Activated CD4-positive, alpha-beta T cell treated with anti-CD3 and anti-CD28 coated beads, Interleukin-2, amount 10 ng/mL, durations not matched to agents 7 days and 5 days (primary cell): Measurements from ENCODE around the gene RPL18. TPM values are rescaled to one million over a fixed set of nuclear protein-coding genes. Genes with fewer than 3 reads are reported as not detected.

Experiments used
- CTCF ChIA-PET: fragments of 350-600 bp; sonication (Branson Sonifier 250); formaldehyde crosslinking; loops from one replicate; lab custom pipeline; 2021; ENCODE audit warnings: antibody characterized with exemption; lab: Charles Lee
- POLR2A ChIA-PET: fragments of 350-600 bp; sonication (Branson Sonifier 250); formaldehyde crosslinking; loops from one replicate; lab custom pipeline; 2021; ENCODE audit warnings: antibody characterized with exemption; lab: Charles Lee
- DNase-seq: peaks from one replicate; pipeline ENCODE4 v3.0.0-alpha.2; 2020
- H3K27ac Mint-ChIP-seq: one replicate; pipeline ENCODE4 v1.8.0; 2021; ENCODE audit warnings: mild to moderate bottlenecking, moderate library complexity, mixed read lengths
- H3K27me3 Mint-ChIP-seq: one replicate; pipeline ENCODE4 v1.8.0; 2021; ENCODE audit warnings: mixed read lengths
- H3K36me3 Mint-ChIP-seq: one replicate; pipeline ENCODE4 v1.8.0; 2021; ENCODE audit warnings: low read depth, mixed read lengths
- H3K4me1 Mint-ChIP-seq: one replicate; pipeline ENCODE4 v1.8.0; 2021; ENCODE audit warnings: mixed read lengths
- H3K4me3 Mint-ChIP-seq: one replicate; pipeline ENCODE4 v1.8.0; 2021; ENCODE audit warnings: mild to moderate bottlenecking, moderate library complexity, mixed read lengths
- H3K9me3 Mint-ChIP-seq: one replicate; pipeline ENCODE4 v1.8.0; 2021; ENCODE audit warnings: mixed read lengths
- total RNA-seq, 2 experiments: library from RNA; stranded (reverse); gene quantifications; one replicate each; pipeline ENCODE4 v1.2.3, GENCODE V29; 2021

The RPL18 gene
- total RNA-seq, 2 experiments from 2014 or later = 1,477 to 1,601 TPM

GRCh38 chr19:48575931-48576622, 42.9 kb downstream of the RPL18 start:
- ChIA-PET POLR2A (no interaction called here), CTCF (interaction anchor here (0.5 to 1.2 kb wide), 3 partner anchors 12 to 49 kb away, joined by 3 to 5 read pairs (median 4); no protein-coding TSS in a partner anchor)
- H3K4me3 Mint-ChIP-seq = no peak overlapping the region
- H3K27ac Mint-ChIP-seq = no peak overlapping the region
- DNase-seq = no peak
- no peaks in the 10 kb centered on the region for H3K36me3 Mint-ChIP-seq
- no peaks in the 10 kb centered on the region for H3K27me3 Mint-ChIP-seq
- no peaks in the 10 kb centered on the region for H3K9me3 Mint-ChIP-seq
- H3K4me1 Mint-ChIP-seq = no peaks in the 10 kb centered on the region

GRCh38 chr19:48573163-48573505, 45.8 kb downstream of the RPL18 start:
- no peaks in the 10 kb centered on the region for H3K36me3 Mint-ChIP-seq
- H3K4me1 Mint-ChIP-seq = no peaks in the 10 kb centered on the region
- ChIA-PET POLR2A (no interaction called here), CTCF (interaction anchor here (0.6 to 1.9 kb wide), 3 partner anchors 11 to 1285 kb away, joined by 3 to 6 read pairs (median 4); no protein-coding TSS in a partner anchor)
- no peak for DNase-seq
- H3K4me3 Mint-ChIP-seq = no peak overlapping the region
- peaks cover 2% of the 10 kb centered on the region for H3K27me3 Mint-ChIP-seq
- H3K9me3 Mint-ChIP-seq = no peaks in the 10 kb centered on the region
- no peak overlapping the region for H3K27ac Mint-ChIP-seq

GRCh38 chr19:48571378-48572162, 47.4 kb downstream of the RPL18 start:
- H3K4me3 Mint-ChIP-seq = no peak overlapping the region
- peaks cover 4% of the 10 kb centered on the region for H3K27me3 Mint-ChIP-seq
- H3K36me3 Mint-ChIP-seq = no peaks in the 10 kb centered on the region
- no peaks in the 10 kb centered on the region for H3K9me3 Mint-ChIP-seq
- CTCF ChIA-PET = interaction anchor here (0.6 kb wide), 1 partner anchor 218 kb away, joined by 3 read pairs; no protein-coding TSS in a partner anchor
- POLR2A ChIA-PET = no interaction called here
- H3K4me1 Mint-ChIP-seq = no peaks in the 10 kb centered on the region
- H3K27ac Mint-ChIP-seq = no peak overlapping the region
- DNase-seq = no peak

- no peak for DNase-seq
- no peaks in the 10 kb centered on the region for H3K4me1 Mint-ChIP-seq
- POLR2A ChIA-PET = no interaction called here
- H3K9me3 Mint-ChIP-seq = no peaks in the 10 kb centered on the region
- H3K27me3 Mint-ChIP-seq = peaks cover 4% of the 10 kb centered on the region
- no peak overlapping the region for H3K27ac Mint-ChIP-seq
- CTCF ChIA-PET = no interaction called here
- no peaks in the 10 kb centered on the region for H3K36me3 Mint-ChIP-seq
- H3K4me3 Mint-ChIP-seq = no peak overlapping the region
These were observed 49.2 kb downstream of the RPL18 start for GRCh38 chr19:48569814-48570213.

- no peaks in the 10 kb centered on the region for H3K4me1 Mint-ChIP-seq
- H3K27ac Mint-ChIP-seq = no peak overlapping the region
- POLR2A ChIA-PET = no interaction called here
- peaks cover 4% of the 10 kb centered on the region for H3K27me3 Mint-ChIP-seq
- no peaks in the 10 kb centered on the region for H3K36me3 Mint-ChIP-seq
- H3K9me3 Mint-ChIP-seq = no peaks in the 10 kb centered on the region
- no peak for DNase-seq
- H3K4me3 Mint-ChIP-seq = no peak overlapping the region
- CTCF ChIA-PET = interaction anchor here (0.7 to 1.3 kb wide), 3 partner anchors 12 to 16 kb away, joined by 3 to 6 read pairs (median 4); no protein-coding TSS in a partner anchor
These were observed 50.6 kb downstream of the RPL18 start for GRCh38 chr19:48568345-48568886.

Other genes with a start within 250 kb of the RPL18 start
- 10 to 100 TPM; 69.6 to 81.6 TPM for gene KDELR1, start 227.6 kb downstream of the RPL18 start, total RNA-seq
- gene GRIN2D, start 225.5 kb downstream of the RPL18 start, total RNA-seq = under 1 TPM; 0.04 to 0.20 TPM
- 10 to 100 TPM; 31.0 to 35.2 TPM for gene GRWD1, start 173.2 kb downstream of the RPL18 start, total RNA-seq
- 1 to 10 TPM in 1 of 2 experiments, under 1 TPM in 1; 0.87 to 1.0 TPM for gene KCNJ14, start 163.6 kb downstream of the RPL18 start, total RNA-seq
- 10 to 100 TPM; 43.2 to 50.7 TPM for gene CYTH2, start 149.8 kb downstream of the RPL18 start, total RNA-seq
- 1 to 10 TPM; 3.7 to 5.1 TPM for gene LMTK3, start 107.3 kb downstream of the RPL18 start, total RNA-seq
- under 1 TPM; 0.21 to 0.30 TPM for gene SULT2B1, start 67.0 kb downstream of the RPL18 start, total RNA-seq
- not detected for gene SPACA4, start 12.4 kb downstream of the RPL18 start, total RNA-seq
- gene FAM83E, start 4.1 kb downstream of the RPL18 start, total RNA-seq = 1 to 10 TPM; 2.5 TPM
- gene SPHK2, start 328 bp upstream of the RPL18 start, total RNA-seq = 10 to 100 TPM; 28.2 to 33.6 TPM
- 10 to 100 TPM; 24.1 to 25.8 TPM for gene DBP, start 18.2 kb upstream of the RPL18 start, total RNA-seq
- 10 to 100 TPM; 10.1 to 10.8 TPM for gene CA11, start 27.0 kb upstream of the RPL18 start, total RNA-seq
- 1 to 10 TPM; 1.0 to 1.4 TPM for gene NTN5, start 53.8 kb upstream of the RPL18 start, total RNA-seq
- not detected for gene FUT2, start 76.8 kb upstream of the RPL18 start, total RNA-seq
- 1 to 10 TPM; 1.1 to 1.5 TPM for gene MAMSTR, start 100.5 kb upstream of the RPL18 start, total RNA-seq
- under 1 TPM; 0.31 to 0.50 TPM for gene RASIP1, start 121.4 kb upstream of the RPL18 start, total RNA-seq
- under 1 TPM in 1 of 2 experiments, not detected in 1; 0.10 TPM for gene IZUMO1, start 127.7 kb upstream of the RPL18 start, total RNA-seq
- gene FUT1, start 133.5 kb upstream of the RPL18 start, total RNA-seq = under 1 TPM; 0.10 to 0.23 TPM
- gene FGF21, start 136.3 kb upstream of the RPL18 start, total RNA-seq = not detected
- gene BCAT2, start 191.9 kb upstream of the RPL18 start, total RNA-seq = 10 to 100 TPM; 42.3 to 43.3 TPM
- gene HSD17B14, start 217.3 kb upstream of the RPL18 start, total RNA-seq = under 1 TPM; 0.27 to 0.77 TPM
- 1 to 10 TPM; 3.8 to 4.6 TPM for gene PLEKHA4, start 249.4 kb upstream of the RPL18 start, total RNA-seq